GM18499 (cell line): ENCODE data around the gene ITPRID1.

Experiments
- ATAC-seq: cut with Tn5 transposase; IDR thresholded peaks from one replicate; pipeline ENCODE4 v1.9.1; 2021; ENCODE audit warnings: moderate number of reproducible peaks; ENCODE audit not compliant: insufficient read depth, unreplicated experiment

The ITPRID1 gene

GRCh38 chr7:31688996-31689395, 175.1 kb downstream of the ITPRID1 start:
- ATAC-seq = no peak

- ATAC-seq = no peak
Measured at GRCh38 chr7:31690935-31691334, 177.0 kb downstream of the ITPRID1 start.

DNA sequence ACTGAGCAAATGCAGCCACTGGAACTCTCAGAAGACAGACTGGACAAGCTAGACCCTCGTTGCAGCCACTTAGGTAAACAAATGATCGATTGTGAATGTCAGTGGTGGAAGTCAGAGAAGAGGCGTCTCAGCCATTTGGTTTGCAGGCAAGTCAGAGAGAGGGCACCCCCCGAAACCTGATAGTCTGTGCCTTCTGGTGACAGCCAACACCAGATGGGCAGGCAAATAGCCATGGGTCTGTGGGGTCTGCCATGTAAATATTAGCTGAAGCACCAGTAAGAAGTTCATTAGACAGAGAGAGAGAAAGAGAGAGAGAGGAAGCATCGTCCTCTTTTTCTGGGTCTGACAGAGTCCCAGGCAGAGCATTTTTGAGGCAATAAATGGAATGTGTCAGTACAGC, 178.6 kb downstream of the ITPRID1 start:
- ATAC-seq = no peak

DNA sequence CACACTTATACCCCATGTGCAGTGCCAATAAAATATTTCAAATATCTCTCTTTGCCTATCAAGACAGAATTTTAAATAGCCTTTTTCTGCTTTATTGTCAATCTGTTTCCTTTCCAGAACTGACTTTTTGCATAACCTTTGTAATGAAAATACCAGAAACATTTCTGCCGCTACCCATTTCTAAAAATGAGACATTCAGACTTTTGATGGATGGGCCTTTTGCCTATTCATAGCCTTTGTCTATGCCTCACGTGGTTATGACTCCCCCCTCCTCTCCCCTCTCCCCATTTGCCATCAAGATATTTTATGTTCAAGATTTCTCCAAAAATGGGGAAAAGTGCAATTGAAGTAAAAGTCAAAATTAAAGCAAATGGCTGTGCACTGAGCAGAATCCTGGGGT, 179.0 kb downstream of the ITPRID1 start:
- no peak for ATAC-seq

- ATAC-seq = no peak
Measured at GRCh38 chr7:31695859-31696614, 182.1 kb downstream of the ITPRID1 start.

DNA sequence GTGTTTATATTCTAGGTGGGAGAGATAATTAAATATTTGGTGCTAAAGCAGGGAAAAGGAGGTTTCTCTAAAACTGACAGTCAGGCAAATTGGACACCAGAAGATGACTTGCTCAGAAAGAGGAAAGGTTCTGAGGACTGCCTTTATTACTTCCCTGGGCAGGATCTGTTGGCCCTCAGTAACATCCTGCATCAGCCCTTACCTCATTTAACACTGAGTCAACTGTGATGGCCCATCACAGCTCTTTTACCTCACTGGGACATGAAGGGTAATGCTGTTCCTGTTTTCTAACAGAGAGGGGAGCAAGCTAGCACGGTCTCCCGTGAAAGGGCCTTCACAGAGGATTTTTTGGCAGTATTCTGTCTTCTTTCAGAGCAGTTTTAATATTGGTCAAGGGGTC, 185.2 kb downstream of the ITPRID1 start:
- ATAC-seq = no peak

DNA sequence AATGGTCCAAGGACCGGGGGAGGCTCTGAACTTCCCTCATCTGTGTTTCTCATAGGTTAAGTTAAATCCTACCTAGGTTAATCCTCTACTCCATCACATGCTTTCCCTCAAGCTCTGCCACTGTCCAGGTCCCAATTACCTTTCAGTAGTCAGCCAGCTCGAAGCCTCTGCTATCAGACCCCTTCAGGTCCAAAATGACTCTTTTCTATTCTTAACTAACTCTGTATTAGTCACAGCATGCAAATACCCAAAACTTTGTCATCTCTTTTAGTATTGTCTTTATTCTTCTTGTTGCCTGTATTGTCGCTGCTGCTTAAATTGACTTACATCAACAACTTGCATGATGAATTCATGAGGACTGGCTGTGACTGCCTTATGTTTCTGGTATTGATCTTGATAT, 188.5 kb downstream of the ITPRID1 start:
- ATAC-seq = no peak

GRCh38 chr7:31705377-31705776, 191.5 kb downstream of the ITPRID1 start:
- ATAC-seq = peak; percentile 49

DNA sequence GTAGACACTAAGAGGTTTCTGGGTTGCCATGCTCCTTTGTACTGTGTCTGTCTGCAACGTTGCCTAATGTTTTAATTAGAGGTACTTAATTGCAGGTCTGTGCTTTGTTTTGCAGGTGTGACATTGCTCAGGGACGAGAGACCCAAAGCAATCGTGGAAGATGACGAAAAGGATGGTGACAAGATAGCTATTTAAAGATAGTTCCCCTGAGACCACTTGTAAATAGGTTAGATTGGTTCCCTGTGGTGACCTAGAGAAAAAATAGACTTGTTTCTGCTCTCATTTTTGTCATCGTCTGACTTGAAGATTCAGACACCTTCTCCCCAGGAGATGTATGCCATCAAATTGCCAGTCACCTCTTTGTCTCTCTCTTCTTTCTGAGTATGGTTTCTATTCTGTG, 193.2 kb downstream of the ITPRID1 start:
- no peak for ATAC-seq
